Measurements from ENCODE around the gene LPGAT1. TPM values are rescaled to one million over a fixed set of nuclear protein-coding genes. Genes with fewer than 3 reads are reported as not detected.

LPGAT1 gene
- total RNA-seq, 1 donor from 2014 or later: 5.7 TPM

GRCh38 chr1:211762206-211762605, 68.4 kb downstream of the LPGAT1 start:
- no peak for TF ChIP-seq EZH2phosphoT487 (IDR thresholded peaks at IDR 0.05)
- no peak for TF ChIP-seq CTCF (IDR thresholded peaks at IDR 0.05)
- no peak for TF ChIP-seq EZH2 (IDR thresholded peaks at IDR 0.05)
- no peak for DNase-seq (ENCODE audit: low spot score)
- Histone ChIP-seq H3K4me2 (no peak overlapping the region), H3K36me3 (no peaks in the 10 kb centered on the region), H3K4me3 (no peak overlapping the region), H3K9me3 (ENCODE audit: low read depth) (peaks cover 6% of the 10 kb centered on the region), H3K9ac (no peak overlapping the region), H3K27ac (no peak overlapping the region), H2AFZ (replicated peaks) (no peak overlapping the region), H3K4me1 (peaks cover 8% of the 10 kb centered on the region), H3F3A (ENCODE audit: low read depth) (no peaks in the 10 kb centered on the region), H4K20me1 (ENCODE audit: low read depth) (no peaks in the 10 kb centered on the region), H3K27me3 (no peaks in the 10 kb centered on the region), H3K79me2 (ENCODE audit: low read depth) (no peaks in the 10 kb centered on the region)
- H3K4me1 Mint-ChIP-seq: peaks cover 5% of the 10 kb centered on the region
- peaks cover 9% of the 10 kb centered on the region for H3K9me3 Mint-ChIP-seq
- peaks cover 21% of the 10 kb centered on the region for H3K36me3 Mint-ChIP-seq
- H3K4me3 Mint-ChIP-seq: no peak overlapping the region
- no peak overlapping the region for H3K27ac Mint-ChIP-seq
- peaks cover 3% of the 10 kb centered on the region for H3K27me3 Mint-ChIP-seq (ENCODE audit: insufficient read depth, low read depth)

GRCh38 chr1:211761400-211761799, 69.2 kb downstream of the LPGAT1 start:
- Mint-ChIP-seq H3K4me1 (peaks cover 5% of the 10 kb centered on the region), H3K9me3 (peaks cover 9% of the 10 kb centered on the region), H3K27me3 (ENCODE audit: insufficient read depth, low read depth) (peaks cover 3% of the 10 kb centered on the region), H3K27ac (no peak overlapping the region), H3K4me3 (no peak overlapping the region), H3K36me3 (peaks cover 19% of the 10 kb centered on the region)
- H3K4me3 ChIP-seq: no peak overlapping the region
- TF ChIP-seq EZH2phosphoT487 (IDR thresholded peaks at IDR 0.05) (no peak), CTCF (IDR thresholded peaks at IDR 0.05) (no peak), EZH2 (IDR thresholded peaks at IDR 0.05) (no peak)
- H3K27ac ChIP-seq: no peak overlapping the region
- no peaks in the 10 kb centered on the region for H4K20me1 ChIP-seq (ENCODE audit: low read depth)
- peaks cover 8% of the 10 kb centered on the region for H3K4me1 ChIP-seq
- no peaks in the 10 kb centered on the region for H3K27me3 ChIP-seq
- no peaks in the 10 kb centered on the region for H3F3A ChIP-seq (ENCODE audit: low read depth)
- no peak for DNase-seq (ENCODE audit: low spot score)
- no peak overlapping the region for H3K9ac ChIP-seq
- peaks cover 6% of the 10 kb centered on the region for H3K9me3 ChIP-seq (ENCODE audit: low read depth)
- H3K79me2 ChIP-seq (ENCODE audit: low read depth): no peaks in the 10 kb centered on the region
- no peak overlapping the region for H3K4me2 ChIP-seq
- no peaks in the 10 kb centered on the region for H3K36me3 ChIP-seq
- no peak overlapping the region for H2AFZ ChIP-seq (replicated peaks)

GRCh38 chr1:211756471-211757020, 74.0 kb downstream of the LPGAT1 start:
- H2AFZ ChIP-seq (replicated peaks): no peak overlapping the region
- H3K4me1 Mint-ChIP-seq: peaks cover 11% of the 10 kb centered on the region

More at GRCh38 chr1:211756471-211757020, 74.0 kb downstream of the LPGAT1 start:
- H3K9ac ChIP-seq: no peak overlapping the region
- no peak for DNase-seq (ENCODE audit: low spot score)
- no peak for TF ChIP-seq EZH2 (IDR thresholded peaks at IDR 0.05)
- TF ChIP-seq EZH2phosphoT487 (IDR thresholded peaks at IDR 0.05): no peak
- TF ChIP-seq CTCF (IDR thresholded peaks at IDR 0.05): no peak
- H3K9me3 ChIP-seq (ENCODE audit: low read depth): peaks cover 6% of the 10 kb centered on the region
- H3K4me3 ChIP-seq: no peak overlapping the region
- no peak overlapping the region for H3K27ac Mint-ChIP-seq
- H3K27ac ChIP-seq: no peak overlapping the region
- H3K4me1 ChIP-seq: peaks cover 32% of the 10 kb centered on the region
- peaks cover 9% of the 10 kb centered on the region for H3K9me3 Mint-ChIP-seq
- peaks cover 9% of the 10 kb centered on the region for H3F3A ChIP-seq (ENCODE audit: low read depth)
- H3K79me2 ChIP-seq (ENCODE audit: low read depth): no peaks in the 10 kb centered on the region
- no peaks in the 10 kb centered on the region for H3K27me3 ChIP-seq
- no peak overlapping the region for H3K4me2 ChIP-seq
- H3K36me3 Mint-ChIP-seq: peaks cover 11% of the 10 kb centered on the region
- no peaks in the 10 kb centered on the region for H4K20me1 ChIP-seq (ENCODE audit: low read depth)
- H3K27me3 Mint-ChIP-seq (ENCODE audit: insufficient read depth, low read depth): peaks cover 3% of the 10 kb centered on the region
- H3K36me3 ChIP-seq: no peaks in the 10 kb centered on the region
- H3K4me3 Mint-ChIP-seq: no peak overlapping the region
